COR-L47 (cell line): ENCODE results near the gene RYR2.

Source experiments
- DNase-seq: peaks from one replicate; lab custom pipeline; 2025; lab: John Stamatoyannopoulos, UW

Gene RYR2

GRCh38 chr1:237736372-237737029, 694.5 kb downstream of the RYR2 start:
- DNase-seq, result no peak

- no peak for DNase-seq
Observed at GRCh38 chr1:237737448-237737847, 695.5 kb downstream of the RYR2 start.

GRCh38 chr1:237737938-237738610, 696.1 kb downstream of the RYR2 start:
- no peak for DNase-seq

GRCh38 chr1:237740846-237741245, 698.9 kb downstream of the RYR2 start:
- DNase-seq, result no peak

GRCh38 chr1:237745545-237745944, 703.6 kb downstream of the RYR2 start:
- no peak for DNase-seq

- no peak for DNase-seq
Observed at GRCh38 chr1:237748171-237748960, 706.4 kb downstream of the RYR2 start.

GRCh38 chr1:237749122-237749521, 707.1 kb downstream of the RYR2 start:
- DNase-seq, result no peak

- no peak for DNase-seq
Observed at GRCh38 chr1:237751090-237751489, 709.1 kb downstream of the RYR2 start.

- DNase-seq, result no peak
Observed at GRCh38 chr1:237754627-237755026, 712.6 kb downstream of the RYR2 start.

- DNase-seq, result peak; percentile 8
Observed at GRCh38 chr1:237756304-237756967, 714.5 kb downstream of the RYR2 start.

- no peak for DNase-seq
Observed at GRCh38 chr1:237759377-237759776, 717.4 kb downstream of the RYR2 start.

GRCh38 chr1:237760951-237761350, 719.0 kb downstream of the RYR2 start:
- DNase-seq, result no peak

- no peak for DNase-seq
Observed at GRCh38 chr1:237763137-237763536, 721.2 kb downstream of the RYR2 start.

- no peak for DNase-seq
Observed at GRCh38 chr1:237763751-237764150, 721.8 kb downstream of the RYR2 start.

GRCh38 chr1:237769916-237770315, 727.9 kb downstream of the RYR2 start:
- no peak for DNase-seq

GRCh38 chr1:237772009-237772408, 730.0 kb downstream of the RYR2 start:
- no peak for DNase-seq

- DNase-seq, result no peak
Observed at GRCh38 chr1:237774246-237774645, 732.3 kb downstream of the RYR2 start.

- DNase-seq, result no peak
Observed at GRCh38 chr1:237779356-237779755, 737.4 kb downstream of the RYR2 start.

GRCh38 chr1:237786066-237786719, 744.2 kb downstream of the RYR2 start:
- no peak for DNase-seq

GRCh38 chr1:237788069-237788468, 746.1 kb downstream of the RYR2 start:
- DNase-seq, result no peak

- DNase-seq, result no peak
Observed at GRCh38 chr1:237789619-237790018, 747.6 kb downstream of the RYR2 start.

- no peak for DNase-seq
Observed at GRCh38 chr1:237791592-237791991, 749.6 kb downstream of the RYR2 start.
